Stomach (tissue), 9 donors: ENCODE measurements around the gene DIP2A. TPM values are rescaled to one million over a fixed set of nuclear protein-coding genes. Genes with fewer than 3 reads are reported as not detected.
"Not testable (repeated sequence)": the region's sequence is repeated elsewhere in the genome, so short reads cannot be mapped to it uniquely, and the experiment has no call there.

Experiments
- DNase-seq, 2 donors: peaks; one replicate each; pipeline versions ENCODE4 v3.0.0 to v3.0.0-alpha.2; 2013 to 2019
- H3K27ac ChIP-seq, 5 donors: fragments of 200-600 bp in 4 of 5; sonication (generic) in 4 of 5; one replicate each; pipeline ENCODE4 v1.5.1; 2013 to 2019; ENCODE audit warnings: mild to moderate bottlenecking in 1 of 5, moderate library complexity in 1 of 5
- H3K27me3 ChIP-seq, 3 donors: fragments of 200-600 bp; sonication (generic); one replicate each; pipeline ENCODE4 v1.5.1; 2017 to 2019; ENCODE audit warnings: mixed run types in 1 of 3
- H3K36me3 ChIP-seq, 4 donors: fragments of 200-600 bp; sonication (generic); 1 replicate in 3 of 4; 2 replicates in 1 of 4; pipeline ENCODE4 v1.5.1; 2016 to 2019
- H3K4me1 ChIP-seq, 4 donors: fragments of 200-600 bp; sonication (generic); one replicate each; pipeline ENCODE4 v1.5.1; 2016 to 2019
- H3K4me3 ChIP-seq, 4 donors: fragments of 200-600 bp; sonication (generic) in 3 of 4; one replicate each; pipeline ENCODE4 v1.5.1; 2016 to 2019; ENCODE audit warnings: mild to moderate bottlenecking in 1 of 4
- H3K9me3 ChIP-seq, 4 donors: fragments of 200-600 bp; sonication (generic); one replicate each; pipeline ENCODE4 v1.5.1; 2016 to 2019
- CTCF ChIP-seq, 7 experiments: fragments of 450-650 bp in 4 of 7; fragments of 200-600 bp in 3 of 7; sonication (generic) in 3 of 7; IDR thresholded peaks; one replicate each; pipeline ENCODE4 v1.5.1; 2016 to 2019; ENCODE audit warnings: antibody characterized with exemption in 7 of 7, control low read depth in 2 of 7, mild to moderate bottlenecking in 1 of 7
- EP300 ChIP-seq: sonication (generic); formaldehyde crosslinking; IDR thresholded peaks from one replicate; pipeline ENCODE4 v1.6.1; 2017; ENCODE audit warnings: antibody characterized with exemption
- POLR2A ChIP-seq, 4 donors: fragments of 450-650 bp; IDR thresholded peaks; one replicate each; pipeline ENCODE4 v1.6.1; 2016; ENCODE audit warnings: antibody characterized with exemption in 4 of 4, control low read depth in 2 of 4, mild to moderate bottlenecking in 1 of 4, moderate library complexity in 1 of 4
- POLR2AphosphoS5 ChIP-seq, 3 donors: sonication (generic); formaldehyde crosslinking; IDR thresholded peaks; one replicate each; pipeline ENCODE4 v1.6.1; 2016; ENCODE audit warnings: antibody characterized with exemption in 3 of 3
- WGBS, 5 donors: extraction: QIAGEN DNeasy Blood & Tissue Kit in 3 of 5; methylation state at CpG; one replicate each; pipeline versions ENCODE4 v1.1.5 to v1.1.7; 2013 to 2018; 5-methylcytosine and 5-hydroxymethylcytosine counted together
- intact Hi-C: fragments of 100-400 bp; cut with DNase I; formaldehyde crosslinking; loops from one replicate; pipeline ENCODE4 v1.15.1; 2023; ENCODE audit warnings: low total_unique reads
- polyA plus RNA-seq, 3 donors: library from polyadenylated mRNA; stranded (reverse); fragments of 200-250 nt; gene quantifications; one replicate each; pipeline ENCODE4 v1.2.3, GENCODE V29; 2013
- total RNA-seq, 5 donors: library from RNA; depleted of rRNA; stranded (reverse); fragments of >200 nt; gene quantifications; one replicate each; pipeline versions ENCODE4 v1.1.0 to v1.2.3, GENCODE V29; 2014 to 2016
- donor health status: healthy with polysubstance abuse.
- donor health status: Bipolar disorder and iron deficiency.
- donor health status: healthy.

DIP2A gene
- total and polyA plus RNA-seq, 8 donors, result 7.3 to 122 (median 51.0) TPM

GRCh38 chr21:46428987-46429710 is 29.5 kb upstream of the DIP2A start:
- DNase-seq, result no peak
- intact Hi-C loops, result no loop called here
- Histone ChIP-seq H3K27ac (no peak overlapping the region), H3K4me1 (no peaks in the 10 kb centered on the region), H3K36me3 (peaks cover 56 to 100% (median 95%) of the 10 kb centered on the region in 4 donors), H3K9me3 (no peaks in the 10 kb centered on the region), H3K4me3 (no peak overlapping the region), H3K27me3 (no peaks in the 10 kb centered on the region)
- WGBS, 5 donors, result 95 to 99% (median 97%) methylated on average over 33 to 44 of the region's 44 CpGs
- TF ChIP-seq POLR2A (IDR thresholded peaks at IDR 0.05) (no peak), EP300 (no peak), CTCF (IDR thresholded peaks at IDR 0.05) (no peak), POLR2AphosphoS5 (IDR thresholded peaks at IDR 0.05) (no peak)

- no peaks in the 10 kb centered on the region for H3K4me1 ChIP-seq
- no peaks in the 10 kb centered on the region for H3K9me3 ChIP-seq
- no peak overlapping the region for H3K27ac ChIP-seq
- H3K4me3 ChIP-seq, result no peak overlapping the region
- intact Hi-C loops, result no loop called here
- H3K27me3 ChIP-seq, result no peaks in the 10 kb centered on the region
- H3K36me3 ChIP-seq, result peaks cover 56 to 100% (median 98%) of the 10 kb centered on the region in 4 donors
- WGBS, 5 donors, result 88 to 93% (median 92%) methylated on average over 22 to 31 of the region's 31 CpGs
- no peak for TF ChIP-seq POLR2AphosphoS5 (IDR thresholded peaks at IDR 0.05)
- TF ChIP-seq CTCF (IDR thresholded peaks at IDR 0.05), result no peak
- no peak for TF ChIP-seq EP300
- TF ChIP-seq POLR2A (IDR thresholded peaks at IDR 0.05), result no peak
- DNase-seq, result no peak
Measured at GRCh38 chr21:46429754-46430681, 28.7 kb upstream of the DIP2A start.

GRCh38 chr21:46431448-46431847 is 27.2 kb upstream of the DIP2A start:
- H3K36me3 ChIP-seq, result peaks cover 59 to 100% (median 100%) of the 10 kb centered on the region in 4 donors
- H3K27me3 ChIP-seq, result no peaks in the 10 kb centered on the region
- H3K9me3 ChIP-seq, result no peaks in the 10 kb centered on the region
- no peak overlapping the region for H3K4me3 ChIP-seq
- H3K4me1 ChIP-seq, result no peaks in the 10 kb centered on the region
- no peak overlapping the region for H3K27ac ChIP-seq
- intact Hi-C loops, result no loop called here
- no peak for DNase-seq
- 91 to 96% (median 95%) methylated on average over 19 to 21 of the region's 21 CpGs for WGBS, 5 donors
- no peak for TF ChIP-seq EP300
- no peak for TF ChIP-seq POLR2A (IDR thresholded peaks at IDR 0.05)
- TF ChIP-seq POLR2AphosphoS5 (IDR thresholded peaks at IDR 0.05), result no peak
- no peak for TF ChIP-seq CTCF (IDR thresholded peaks at IDR 0.05)

- no peaks in the 10 kb centered on the region for H3K4me1 ChIP-seq
- WGBS, 5 donors, result 86 to 90% (median 87%) methylated on average over 22 of the region's 22 CpGs
- peaks cover 64 to 100% (median 100%) of the 10 kb centered on the region in 4 donors for H3K36me3 ChIP-seq
- H3K4me3 ChIP-seq, result no peak overlapping the region
- no peak for TF ChIP-seq CTCF (IDR thresholded peaks at IDR 0.05)
- no peak for TF ChIP-seq POLR2AphosphoS5 (IDR thresholded peaks at IDR 0.05)
- TF ChIP-seq POLR2A (IDR thresholded peaks at IDR 0.05), result no peak
- no peak for TF ChIP-seq EP300
- H3K27ac ChIP-seq, result no peak overlapping the region
- H3K9me3 ChIP-seq, result no peaks in the 10 kb centered on the region
- H3K27me3 ChIP-seq, result no peaks in the 10 kb centered on the region
- intact Hi-C loops, result no loop called here
- no peak for DNase-seq
Measured at GRCh38 chr21:46431884-46432488, 26.7 kb upstream of the DIP2A start.

- intact Hi-C loops, H3K4me3 ChIP-seq, H3K9me3 ChIP-seq, H3K27me3 ChIP-seq, DNase-seq, H3K27ac ChIP-seq, H3K4me1 ChIP-seq: not testable (repeated sequence)
- 83 to 93% (median 92%) methylated on average over 11 of the region's 11 CpGs for WGBS, 5 donors
- H3K36me3 ChIP-seq, result peaks cover 64 to 100% (median 100%) of the 10 kb centered on the region in 4 donors
Measured at GRCh38 chr21:46433116-46433515, 25.6 kb upstream of the DIP2A start.
